Measurements from ENCODE around the gene KMT5B.

- no peak for TF ChIP-seq CTCF (IDR thresholded peaks at IDR 0.05)
- TF ChIP-seq EP300 (IDR thresholded peaks at IDR 0.05), result no peak
- TF ChIP-seq POLR2A (IDR thresholded peaks at IDR 0.05), result no peak
- TF ChIP-seq POLR2AphosphoS5 (IDR thresholded peaks at IDR 0.05), result no peak
Observed at GRCh38 chr11:68211546-68211945, 1.6 kb downstream of the KMT5B start.
